GM18907 (cell line): ENCODE data around the gene HNRNPH3.
"Not testable (repeated sequence)": the region's sequence is repeated elsewhere in the genome, so short reads cannot be mapped to it uniquely, and the experiment has no call there.

ENCODE experiments used
- ATAC-seq: cut with Tn5 transposase; IDR thresholded peaks from one replicate; pipeline ENCODE4 v1.9.1; 2021; ENCODE audit warnings: mild to moderate bottlenecking, moderate library complexity; ENCODE audit not compliant: unreplicated experiment

HNRNPH3 gene, protein sequence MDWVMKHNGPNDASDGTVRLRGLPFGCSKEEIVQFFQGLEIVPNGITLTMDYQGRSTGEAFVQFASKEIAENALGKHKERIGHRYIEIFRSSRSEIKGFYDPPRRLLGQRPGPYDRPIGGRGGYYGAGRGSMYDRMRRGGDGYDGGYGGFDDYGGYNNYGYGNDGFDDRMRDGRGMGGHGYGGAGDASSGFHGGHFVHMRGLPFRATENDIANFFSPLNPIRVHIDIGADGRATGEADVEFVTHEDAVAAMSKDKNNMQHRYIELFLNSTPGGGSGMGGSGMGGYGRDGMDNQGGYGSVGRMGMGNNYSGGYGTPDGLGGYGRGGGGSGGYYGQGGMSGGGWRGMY

GRCh38 chr10:68331455-68332258 is at the start of gene HNRNPH3:
TSS of gene HNRNPH3 (plus strand) at chr10:68332064. CDS start at chr10:68337222, 5,158 bp downstream.
- peak; percentile 86 for ATAC-seq

DNA sequence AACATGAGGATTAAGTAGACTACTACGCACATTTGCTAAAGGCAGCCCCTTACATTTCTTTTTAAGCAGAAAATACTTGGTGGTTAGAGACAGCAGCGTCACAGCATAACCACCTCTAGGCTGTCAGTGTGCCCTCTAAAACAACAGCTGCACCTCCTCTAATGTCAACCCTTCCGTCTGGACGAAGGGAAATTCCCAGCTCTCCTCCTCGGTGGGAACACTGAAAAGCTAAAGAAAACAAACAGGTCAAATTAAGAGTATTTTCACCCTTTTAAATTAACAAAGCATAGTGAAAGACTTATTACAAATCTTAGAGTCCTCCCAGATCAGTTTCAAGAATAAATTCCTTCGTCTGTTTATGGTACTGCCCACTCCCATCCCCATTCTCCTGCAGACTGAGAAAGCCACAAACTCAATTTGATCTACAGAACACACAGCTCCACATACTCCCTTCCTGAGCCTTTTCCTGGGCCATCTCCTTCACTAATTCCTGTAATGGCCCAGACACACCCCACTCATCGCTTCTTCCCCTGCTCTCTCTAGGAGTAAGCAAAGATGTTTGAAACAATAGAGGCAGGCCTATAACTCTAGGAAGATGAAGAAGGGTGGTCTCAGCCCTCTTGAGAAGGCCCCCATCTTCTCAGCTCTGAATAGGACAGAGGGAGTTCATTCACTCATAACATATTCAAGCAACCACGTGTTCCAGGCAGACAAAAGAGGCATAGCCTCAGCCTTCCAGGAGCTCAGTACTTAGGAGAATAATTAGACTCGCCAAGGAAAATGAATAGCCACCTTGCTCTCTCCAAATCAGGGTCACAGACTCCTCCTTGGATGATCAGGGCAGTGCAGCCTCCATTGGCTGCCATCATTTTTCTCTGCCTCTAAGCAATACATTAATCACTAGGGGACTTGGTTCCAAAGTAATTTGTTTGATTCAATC is 47.5 kb upstream of the HNRNPH3 start:
- ATAC-seq, result no peak

GRCh38 chr10:68288717-68289116 is 43.1 kb upstream of the HNRNPH3 start:
- ATAC-seq, result no peak

DNA sequence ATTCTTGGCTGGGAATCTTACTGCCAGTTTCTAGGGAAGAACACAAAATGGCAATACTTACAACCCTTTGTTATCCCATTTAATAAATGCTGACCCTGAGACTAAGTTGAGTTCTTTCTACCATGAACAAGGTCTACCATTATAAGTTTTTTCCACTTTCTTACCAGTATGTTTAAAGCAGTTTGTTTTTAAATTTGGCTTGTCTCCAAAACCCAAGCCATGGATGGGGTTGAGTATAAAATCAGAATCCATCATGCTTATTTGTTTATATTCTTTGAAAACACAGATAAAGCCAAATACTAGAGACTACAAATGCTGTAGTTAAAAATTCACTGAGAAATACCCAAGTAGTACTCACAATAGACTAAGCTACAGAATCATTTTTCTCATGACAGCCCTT is 41.1 kb upstream of the HNRNPH3 start:
- ATAC-seq, result no peak

DNA sequence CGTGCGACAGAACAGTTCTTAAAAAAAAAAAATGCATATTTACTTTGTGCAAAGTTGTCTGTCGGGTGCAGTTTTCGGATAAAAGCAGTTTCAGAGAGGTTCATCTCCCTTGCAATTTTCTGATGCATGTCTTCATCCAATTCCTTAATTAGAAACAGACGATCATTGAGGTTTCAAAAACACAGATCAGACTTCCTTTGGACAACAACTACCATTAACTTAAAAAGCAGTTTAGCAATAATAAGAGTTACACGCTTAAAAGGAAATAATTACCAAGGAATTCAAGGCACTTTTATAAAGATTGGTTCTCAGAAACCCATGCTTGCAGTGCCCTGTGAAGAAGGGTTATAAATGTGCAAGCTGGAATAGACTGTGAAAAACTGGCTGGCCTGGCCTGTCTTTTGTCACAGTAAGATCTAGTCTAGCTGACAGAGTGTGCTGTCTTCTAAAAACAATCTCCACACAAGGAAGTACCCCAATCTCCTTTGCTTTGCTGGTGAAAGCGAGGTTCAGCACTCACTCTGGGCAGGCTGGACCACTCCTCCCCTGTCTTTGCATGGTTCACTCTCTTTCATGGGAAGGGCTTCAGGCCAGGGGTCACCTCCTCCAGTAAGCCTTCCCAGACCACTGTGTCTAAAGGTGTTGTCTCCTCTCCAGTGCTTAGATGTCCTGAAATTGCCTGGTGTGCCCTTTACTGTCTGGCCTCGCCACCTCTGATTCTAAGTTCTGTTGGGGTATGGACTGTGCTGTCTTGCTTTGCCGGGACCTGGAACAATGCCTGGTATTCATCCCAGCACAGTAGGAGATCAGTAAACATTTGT is 34.8 kb upstream of the HNRNPH3 start:
- no peak for ATAC-seq

DNA sequence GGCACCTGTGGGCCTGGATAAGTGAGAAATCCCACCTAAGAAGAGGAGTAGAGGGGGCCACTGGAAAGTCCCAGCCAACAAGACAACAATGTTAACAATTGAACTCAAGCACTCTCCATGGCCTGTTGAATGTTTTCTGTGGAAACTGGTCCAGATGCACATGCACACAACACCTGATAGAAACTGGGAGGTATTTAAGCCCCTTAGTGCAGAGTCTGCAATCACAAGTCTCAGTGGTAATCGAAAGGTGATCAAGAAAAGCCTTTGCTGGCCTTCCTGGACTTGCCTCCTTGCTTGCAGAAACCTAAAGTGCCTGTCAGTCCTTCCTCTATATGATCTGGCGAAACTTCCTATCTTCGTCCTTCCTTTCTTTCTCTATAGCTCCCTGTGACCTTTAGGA is 30.6 kb upstream of the HNRNPH3 start:
- ATAC-seq, result no peak

GRCh38 chr10:68301790-68302502 is 29.9 kb upstream of the HNRNPH3 start:
- ATAC-seq, result peak; percentile 58

- ATAC-seq, result peak; percentile 29
Observed at GRCh38 chr10:68302503-68302823, 29.4 kb upstream of the HNRNPH3 start.

GRCh38 chr10:68302871-68303270 is 29.0 kb upstream of the HNRNPH3 start:
- no peak for ATAC-seq

- ATAC-seq, result no peak
Observed at GRCh38 chr10:68303849-68304412, 27.9 kb upstream of the HNRNPH3 start.

DNA sequence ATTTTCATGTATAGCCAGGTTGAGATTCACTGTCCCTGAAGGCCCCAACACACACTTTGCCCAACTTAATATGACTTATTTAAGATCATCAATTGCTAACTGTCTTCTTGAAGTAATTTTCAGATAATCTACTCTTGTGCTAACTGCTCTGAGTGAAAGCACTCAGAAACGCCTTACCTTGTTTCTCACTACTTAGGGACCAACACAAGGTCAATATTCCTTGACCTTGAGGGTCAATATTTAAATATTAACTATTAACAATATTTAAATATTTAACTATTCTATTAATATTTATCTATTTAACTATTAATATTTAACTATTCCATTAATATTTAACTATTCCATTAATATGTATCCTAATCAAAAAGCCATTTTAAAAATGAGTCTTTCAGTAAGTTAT is 26.0 kb upstream of the HNRNPH3 start:
- no peak for ATAC-seq

- no peak for ATAC-seq
Observed at GRCh38 chr10:68310531-68310930, 21.3 kb upstream of the HNRNPH3 start.

GRCh38 chr10:68314930-68315329 is 16.9 kb upstream of the HNRNPH3 start:
- not testable (repeated sequence) for ATAC-seq

GRCh38 chr10:68315582-68315981 is 16.3 kb upstream of the HNRNPH3 start:
- no peak for ATAC-seq

- no peak for ATAC-seq
Observed at GRCh38 chr10:68318331-68319059, 13.4 kb upstream of the HNRNPH3 start.

- not testable (repeated sequence) for ATAC-seq
Observed at GRCh38 chr10:68324396-68324795, 7.5 kb upstream of the HNRNPH3 start.

DNA sequence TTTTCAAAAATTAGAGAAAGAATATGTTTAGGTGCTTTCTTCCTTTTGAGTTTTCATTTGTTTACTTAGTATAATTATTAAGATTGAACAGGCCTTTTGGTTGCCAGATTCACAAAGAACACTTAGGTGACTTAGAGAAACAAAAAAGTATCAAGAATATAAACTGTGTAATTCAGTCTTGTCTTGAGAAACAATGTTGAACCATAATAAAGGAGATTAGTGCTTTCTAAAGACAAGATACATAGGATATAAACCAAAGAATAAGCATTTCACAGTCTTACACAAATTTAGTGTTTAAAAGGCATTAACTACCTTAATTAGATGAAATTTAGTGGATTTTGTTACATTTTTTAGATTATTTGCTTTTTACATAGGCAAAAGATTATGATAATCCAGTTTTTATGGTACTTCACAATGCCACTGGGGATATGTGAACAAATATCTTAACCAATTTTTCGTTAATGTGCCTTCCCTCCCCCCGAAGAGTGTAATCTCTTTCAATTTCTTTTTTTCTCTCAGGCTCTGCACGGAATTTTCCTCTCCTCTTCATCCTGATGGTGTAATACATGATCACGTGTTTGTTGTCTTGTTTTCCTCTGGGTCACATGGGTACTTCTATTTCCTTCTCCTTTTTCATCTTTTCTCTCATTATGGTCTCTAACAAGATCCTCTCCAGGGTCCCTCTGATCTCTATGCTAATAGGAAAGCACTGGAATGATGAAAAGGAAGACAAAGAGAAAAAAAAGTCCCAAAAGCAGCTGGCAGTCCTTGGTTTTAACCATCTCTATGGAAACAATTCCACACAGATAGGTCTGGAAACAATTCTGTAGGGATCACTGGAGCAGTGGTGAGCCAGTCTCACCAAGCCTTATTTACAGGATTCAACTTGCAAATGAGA is 3.7 kb upstream of the HNRNPH3 start:
- no peak for ATAC-seq

DNA sequence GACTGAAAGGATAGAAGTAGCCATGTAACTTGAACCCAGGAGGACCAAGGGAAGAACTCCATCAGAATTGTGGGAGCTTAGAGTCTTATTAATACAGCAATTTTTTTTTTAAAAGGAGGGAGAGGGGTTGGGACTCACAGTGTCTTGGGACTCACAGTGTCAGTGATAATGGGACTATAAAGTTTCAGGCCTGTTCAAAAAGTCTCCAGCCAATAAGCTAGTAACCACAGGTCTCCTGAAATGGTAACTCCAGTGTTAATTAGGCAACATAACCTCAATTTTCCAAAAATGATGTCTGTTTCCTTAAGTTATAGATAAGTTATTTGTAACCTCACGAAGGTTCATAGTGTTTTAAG is 2.4 kb upstream of the HNRNPH3 start:
- no peak for ATAC-seq
